Thyroid gland (tissue), 4 donors: ENCODE results near the gene SLC30A3.

ENCODE experiments used
- POLR2A ChIP-seq, 2 donors: fragments of 450-650 bp; IDR thresholded peaks; one replicate each; pipeline ENCODE4 v1.6.1; 2017; ENCODE audit warnings: antibody characterized with exemption in 2 of 2, mild to moderate bottlenecking in 2 of 2, moderate library complexity in 1 of 2
- TF ChIP-seq, protein P1 (sequence below), 6 experiments: fragments of 200-600 bp in 3 of 6; fragments of 450-650 bp in 3 of 6; sonication (generic) in 3 of 6; IDR thresholded peaks; one replicate each; pipeline ENCODE4 v1.5.1; 2016 to 2019; ENCODE audit warnings: antibody characterized with exemption in 6 of 6, mild to moderate bottlenecking in 2 of 6, inconsistent platforms in 1 of 6, moderate library complexity in 1 of 6

DNA sequence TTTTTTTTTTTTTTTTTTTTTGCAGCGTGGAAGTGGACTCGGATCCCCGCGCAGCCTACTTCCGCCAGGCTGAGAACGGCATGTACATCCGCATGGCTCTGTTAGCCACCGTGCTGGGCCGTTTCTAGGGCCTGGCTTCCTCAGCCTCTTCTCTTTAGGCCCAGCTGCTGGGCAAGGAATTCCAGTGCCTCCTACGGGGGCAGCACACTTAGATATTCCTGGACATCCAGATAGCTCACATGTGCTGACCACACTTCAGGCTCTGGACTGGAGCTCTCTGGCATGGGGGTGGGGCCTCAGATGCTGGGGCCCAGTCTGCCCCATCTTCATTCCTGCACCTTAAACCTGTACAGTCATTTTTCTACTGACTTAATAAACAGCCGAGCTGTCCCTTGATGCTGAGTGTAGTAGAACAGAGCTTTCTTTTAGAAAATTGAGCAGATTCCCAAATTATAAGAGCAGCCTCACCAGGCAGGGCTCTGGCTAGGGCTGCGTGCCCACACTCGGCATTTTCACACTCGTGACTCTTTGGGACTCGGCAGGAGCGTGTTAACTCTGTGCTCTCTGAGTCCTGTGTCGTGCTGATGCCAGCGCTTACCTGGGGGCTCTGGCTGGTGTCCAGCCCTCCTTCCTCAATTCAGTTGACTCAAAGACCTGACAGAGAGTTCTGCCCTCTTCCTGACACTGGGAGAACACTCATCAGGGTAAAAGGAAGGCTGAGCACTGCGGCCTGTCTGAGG, 19.3 kb downstream of the SLC30A3 start:
- TF ChIP-seq, protein P1, sequence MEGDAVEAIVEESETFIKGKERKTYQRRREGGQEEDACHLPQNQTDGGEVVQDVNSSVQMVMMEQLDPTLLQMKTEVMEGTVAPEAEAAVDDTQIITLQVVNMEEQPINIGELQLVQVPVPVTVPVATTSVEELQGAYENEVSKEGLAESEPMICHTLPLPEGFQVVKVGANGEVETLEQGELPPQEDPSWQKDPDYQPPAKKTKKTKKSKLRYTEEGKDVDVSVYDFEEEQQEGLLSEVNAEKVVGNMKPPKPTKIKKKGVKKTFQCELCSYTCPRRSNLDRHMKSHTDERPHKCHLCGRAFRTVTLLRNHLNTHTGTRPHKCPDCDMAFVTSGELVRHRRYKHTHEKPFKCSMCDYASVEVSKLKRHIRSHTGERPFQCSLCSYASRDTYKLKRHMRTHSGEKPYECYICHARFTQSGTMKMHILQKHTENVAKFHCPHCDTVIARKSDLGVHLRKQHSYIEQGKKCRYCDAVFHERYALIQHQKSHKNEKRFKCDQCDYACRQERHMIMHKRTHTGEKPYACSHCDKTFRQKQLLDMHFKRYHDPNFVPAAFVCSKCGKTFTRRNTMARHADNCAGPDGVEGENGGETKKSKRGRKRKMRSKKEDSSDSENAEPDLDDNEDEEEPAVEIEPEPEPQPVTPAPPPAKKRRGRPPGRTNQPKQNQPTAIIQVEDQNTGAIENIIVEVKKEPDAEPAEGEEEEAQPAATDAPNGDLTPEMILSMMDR (IDR thresholded peaks at IDR 0.05): no peak
- no peak for TF ChIP-seq POLR2A (IDR thresholded peaks at IDR 0.05)
